Astrocyte (in vitro differentiated cells and primary cell): Measurements from ENCODE around the gene ZCCHC3. TPM values are rescaled to one million over a fixed set of nuclear protein-coding genes. Genes with fewer than 3 reads are reported as not detected.

ENCODE experiments used
- DNase-seq: peaks from one replicate; pipeline ENCODE4 v3.0.0-alpha.2; 2010; ENCODE audit warnings: low read depth
- FAIRE-seq: peaks from 2 replicates; lab custom pipeline; 2011; peaks lifted over from hg19 to GRCh38; lab: Jason Lieb, UNC
- H2AFZ ChIP-seq: 2 replicates; pipeline ENCODE4 v1.6.0; 2012; ENCODE audit warnings: low read depth, low read length, inconsistent platforms
- H3K27ac ChIP-seq: 2 replicates; pipeline ENCODE4 v1.5.1; 2011; ENCODE audit warnings: low read depth, low read length, inconsistent platforms
- H3K27me3 ChIP-seq: 2 replicates; pipeline ENCODE4 v1.6.0; 2011; ENCODE audit warnings: low read length, inconsistent platforms; ENCODE audit not compliant: insufficient read depth
- H3K36me3 ChIP-seq: 2 replicates; pipeline ENCODE4 v1.5.1; 2011; ENCODE audit warnings: low read length, inconsistent platforms; ENCODE audit not compliant: insufficient read depth
- H3K4me1 ChIP-seq: 2 replicates; pipeline ENCODE4 v1.5.1; 2011; ENCODE audit warnings: low read length, inconsistent platforms; ENCODE audit not compliant: insufficient read depth
- H3K4me2 ChIP-seq: 2 replicates; pipeline ENCODE4 v1.6.0; 2012; ENCODE audit warnings: low read length, inconsistent platforms
- H3K4me3 ChIP-seq: 2 replicates; pipeline ENCODE4 v1.5.1; 2011; ENCODE audit warnings: low read depth, mild to moderate bottlenecking, low read length, inconsistent platforms; ENCODE audit not compliant: insufficient read depth
- H3K79me2 ChIP-seq: 2 replicates; pipeline ENCODE4 v1.6.0; 2012; ENCODE audit warnings: mild to moderate bottlenecking, low read length, inconsistent platforms; ENCODE audit not compliant: insufficient read depth
- H3K9ac ChIP-seq: 2 replicates; pipeline ENCODE4 v1.6.0; 2012; ENCODE audit warnings: mild to moderate bottlenecking, low read length, inconsistent platforms
- H3K9me3 ChIP-seq: 2 replicates; pipeline ENCODE4 v1.5.1; 2012; ENCODE audit warnings: low read depth, mild to moderate bottlenecking, low read length, inconsistent platforms; ENCODE audit not compliant: insufficient read depth
- H4K20me1 ChIP-seq: 2 replicates; pipeline ENCODE4 v1.6.0; 2012; ENCODE audit warnings: low read length, inconsistent platforms; ENCODE audit not compliant: insufficient read depth
- H3K27ac Mint-ChIP-seq: one replicate; pipeline ENCODE4 v1.8.0; 2021; ENCODE audit warnings: mild to moderate bottlenecking, mixed read lengths; ENCODE audit not compliant: unreplicated experiment
- H3K27me3 Mint-ChIP-seq: one replicate; pipeline ENCODE4 v1.8.0; 2021; ENCODE audit warnings: low read depth, mixed read lengths; ENCODE audit not compliant: unreplicated experiment
- H3K36me3 Mint-ChIP-seq: one replicate; pipeline ENCODE4 v1.8.0; 2021; ENCODE audit warnings: low read depth, mixed read lengths; ENCODE audit not compliant: unreplicated experiment
- H3K4me1 Mint-ChIP-seq: one replicate; pipeline ENCODE4 v1.8.0; 2021; ENCODE audit warnings: low read depth, mixed read lengths; ENCODE audit not compliant: unreplicated experiment
- H3K4me3 Mint-ChIP-seq: one replicate; pipeline ENCODE4 v1.8.0; 2021; ENCODE audit warnings: mild to moderate bottlenecking, moderate library complexity, mixed read lengths; ENCODE audit not compliant: unreplicated experiment
- H3K9me3 Mint-ChIP-seq: one replicate; pipeline ENCODE4 v1.8.0; 2021; ENCODE audit warnings: mild to moderate bottlenecking, mixed read lengths; ENCODE audit not compliant: unreplicated experiment
- EZH2 ChIP-seq: IDR thresholded peaks from 2 replicates; pipeline ENCODE4 v1.6.1; 2012; ENCODE audit warnings: mild to moderate bottlenecking, low read length, inconsistent platforms; ENCODE audit not compliant: insufficient read depth
- total RNA-seq: library from RNA; stranded (reverse); gene quantifications from 2 replicates; pipeline ENCODE4 v1.2.1, GENCODE V29; 2021
- TF ChIP-seq, protein P1 (sequence below): IDR thresholded peaks from 2 replicates; pipeline ENCODE4 v1.5.1; 2011; ENCODE audit warnings: low read depth, mild to moderate bottlenecking, inconsistent platforms, low read length, moderate library complexity; ENCODE audit not compliant: insufficient read depth

Gene ZCCHC3
- total RNA-seq, 1 donor from 2014 or later: 18.6 TPM

DNA sequence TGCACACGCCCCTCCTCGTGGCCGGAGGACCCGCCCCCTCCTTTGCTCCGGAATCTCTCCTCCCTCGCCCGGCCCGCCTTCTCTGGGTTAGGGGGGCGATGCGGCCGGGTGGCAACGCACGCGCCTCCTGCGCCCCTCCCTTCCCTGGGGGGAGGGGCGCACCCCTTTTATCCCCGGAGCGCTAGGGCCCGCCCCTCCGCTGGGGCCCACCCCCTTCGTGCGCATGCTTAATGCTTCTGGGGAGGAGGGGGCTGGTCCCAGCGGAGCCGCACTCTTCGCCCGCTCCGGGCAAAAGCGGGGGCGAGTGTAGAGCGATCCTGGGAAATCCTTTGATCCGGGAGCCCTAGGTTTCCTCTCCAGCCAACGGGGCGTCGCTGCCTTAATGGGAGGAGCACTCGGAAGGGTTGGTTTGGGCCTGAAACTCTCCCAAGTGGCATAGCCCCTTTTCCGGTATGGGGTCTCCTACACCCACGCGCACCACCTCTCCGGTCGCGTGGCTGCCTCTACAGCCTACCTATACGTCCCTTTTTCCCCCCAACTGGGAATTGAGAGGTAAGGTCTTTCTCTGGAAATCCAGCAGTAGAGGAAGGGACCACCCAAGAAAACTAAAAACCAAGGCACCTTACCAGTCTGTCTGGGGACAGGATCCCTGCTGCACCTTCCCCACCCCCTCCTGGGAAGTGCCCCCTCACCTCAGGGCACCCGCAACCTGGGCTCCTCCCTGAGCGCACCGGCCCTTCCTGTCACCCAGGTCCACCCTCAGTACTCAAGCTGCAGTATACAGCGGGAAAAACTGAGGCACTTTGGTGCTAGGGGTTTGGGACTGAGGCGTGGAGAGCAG lies 30.0 kb downstream of the ZCCHC3 start:
- H3K36me3 ChIP-seq: no peaks in the 10 kb centered on the region
- Mint-ChIP-seq H3K36me3 (peaks cover 6% of the 10 kb centered on the region), H3K9me3 (no peaks in the 10 kb centered on the region), H3K27me3 (peaks cover under 1% of the 10 kb centered on the region), H3K27ac (peak overlapping the region; percentile 41), H3K4me3 (peak overlapping the region; percentile 83), H3K4me1 (peaks cover 27% of the 10 kb centered on the region)
- DNase-seq: peak; percentile 84
- H4K20me1 ChIP-seq: peaks cover 44% of the 10 kb centered on the region
- peaks cover 25% of the 10 kb centered on the region for H3K79me2 ChIP-seq
- peak overlapping the region; percentile 72 for H3K4me3 ChIP-seq
- FAIRE-seq: no peak
- H3K27me3 ChIP-seq: no peaks in the 10 kb centered on the region
- H3K27ac ChIP-seq: peak overlapping the region; percentile 48
- H3K4me1 ChIP-seq: peaks cover 45% of the 10 kb centered on the region
- peak overlapping the region; percentile 99 for H3K4me2 ChIP-seq
- H3K9me3 ChIP-seq: no peaks in the 10 kb centered on the region
- H2AFZ ChIP-seq: no peak overlapping the region
- TF ChIP-seq, protein P1, sequence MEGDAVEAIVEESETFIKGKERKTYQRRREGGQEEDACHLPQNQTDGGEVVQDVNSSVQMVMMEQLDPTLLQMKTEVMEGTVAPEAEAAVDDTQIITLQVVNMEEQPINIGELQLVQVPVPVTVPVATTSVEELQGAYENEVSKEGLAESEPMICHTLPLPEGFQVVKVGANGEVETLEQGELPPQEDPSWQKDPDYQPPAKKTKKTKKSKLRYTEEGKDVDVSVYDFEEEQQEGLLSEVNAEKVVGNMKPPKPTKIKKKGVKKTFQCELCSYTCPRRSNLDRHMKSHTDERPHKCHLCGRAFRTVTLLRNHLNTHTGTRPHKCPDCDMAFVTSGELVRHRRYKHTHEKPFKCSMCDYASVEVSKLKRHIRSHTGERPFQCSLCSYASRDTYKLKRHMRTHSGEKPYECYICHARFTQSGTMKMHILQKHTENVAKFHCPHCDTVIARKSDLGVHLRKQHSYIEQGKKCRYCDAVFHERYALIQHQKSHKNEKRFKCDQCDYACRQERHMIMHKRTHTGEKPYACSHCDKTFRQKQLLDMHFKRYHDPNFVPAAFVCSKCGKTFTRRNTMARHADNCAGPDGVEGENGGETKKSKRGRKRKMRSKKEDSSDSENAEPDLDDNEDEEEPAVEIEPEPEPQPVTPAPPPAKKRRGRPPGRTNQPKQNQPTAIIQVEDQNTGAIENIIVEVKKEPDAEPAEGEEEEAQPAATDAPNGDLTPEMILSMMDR: no peak
- no peak for TF ChIP-seq EZH2
- peak overlapping the region; percentile 86 for H3K9ac ChIP-seq

- peak overlapping the region; percentile 57 for H3K27ac ChIP-seq
- H3K4me3 ChIP-seq: peak overlapping the region; percentile 72
- Mint-ChIP-seq H3K4me3 (peak overlapping the region; percentile 83), H3K36me3 (peaks cover 6% of the 10 kb centered on the region), H3K9me3 (no peaks in the 10 kb centered on the region), H3K4me1 (peaks cover 27% of the 10 kb centered on the region), H3K27ac (peak overlapping the region; percentile 16), H3K27me3 (no peaks in the 10 kb centered on the region)
- peak overlapping the region; percentile 99 for H3K4me2 ChIP-seq
- peaks cover 25% of the 10 kb centered on the region for H3K79me2 ChIP-seq
- H3K9me3 ChIP-seq: no peaks in the 10 kb centered on the region
- H2AFZ ChIP-seq: no peak overlapping the region
- no peaks in the 10 kb centered on the region for H3K27me3 ChIP-seq
- TF ChIP-seq EZH2: no peak
- TF ChIP-seq, protein P1: no peak
- H3K4me1 ChIP-seq: peaks cover 45% of the 10 kb centered on the region
- no peak for FAIRE-seq
- no peaks in the 10 kb centered on the region for H3K36me3 ChIP-seq
- peaks cover 45% of the 10 kb centered on the region for H4K20me1 ChIP-seq
- no peak for DNase-seq
- H3K9ac ChIP-seq: peak overlapping the region; percentile 86
Observed at GRCh38 chr20:328027-328974, 30.9 kb downstream of the ZCCHC3 start.
